ENCODE results near the gene FILIP1L.

DNA sequence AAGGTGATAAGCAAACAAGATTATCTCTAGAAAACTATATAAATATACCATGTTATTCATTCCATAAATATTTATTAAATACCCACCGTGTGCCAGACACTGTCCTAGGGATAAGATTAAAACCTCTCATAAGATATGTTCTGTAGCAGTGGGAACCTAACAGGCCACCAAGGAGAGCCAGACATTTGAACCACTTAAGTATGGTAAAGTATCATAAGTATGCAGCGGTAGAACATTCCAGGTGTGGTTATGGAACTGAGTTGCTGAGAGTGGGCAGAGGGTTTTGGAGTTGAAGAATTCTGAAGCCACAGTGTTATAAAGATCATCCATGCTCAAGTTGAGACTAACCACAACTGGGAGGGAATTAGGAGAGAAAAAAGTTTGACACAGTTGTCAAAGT lies 14.7 kb downstream of the FILIP1L start:
- TF ChIP-seq, protein P1, sequence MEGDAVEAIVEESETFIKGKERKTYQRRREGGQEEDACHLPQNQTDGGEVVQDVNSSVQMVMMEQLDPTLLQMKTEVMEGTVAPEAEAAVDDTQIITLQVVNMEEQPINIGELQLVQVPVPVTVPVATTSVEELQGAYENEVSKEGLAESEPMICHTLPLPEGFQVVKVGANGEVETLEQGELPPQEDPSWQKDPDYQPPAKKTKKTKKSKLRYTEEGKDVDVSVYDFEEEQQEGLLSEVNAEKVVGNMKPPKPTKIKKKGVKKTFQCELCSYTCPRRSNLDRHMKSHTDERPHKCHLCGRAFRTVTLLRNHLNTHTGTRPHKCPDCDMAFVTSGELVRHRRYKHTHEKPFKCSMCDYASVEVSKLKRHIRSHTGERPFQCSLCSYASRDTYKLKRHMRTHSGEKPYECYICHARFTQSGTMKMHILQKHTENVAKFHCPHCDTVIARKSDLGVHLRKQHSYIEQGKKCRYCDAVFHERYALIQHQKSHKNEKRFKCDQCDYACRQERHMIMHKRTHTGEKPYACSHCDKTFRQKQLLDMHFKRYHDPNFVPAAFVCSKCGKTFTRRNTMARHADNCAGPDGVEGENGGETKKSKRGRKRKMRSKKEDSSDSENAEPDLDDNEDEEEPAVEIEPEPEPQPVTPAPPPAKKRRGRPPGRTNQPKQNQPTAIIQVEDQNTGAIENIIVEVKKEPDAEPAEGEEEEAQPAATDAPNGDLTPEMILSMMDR (conservative IDR thresholded peaks at IDR 0.05; ENCODE audit: low read length) = no peak
- TF ChIP-seq EZH2phosphoT487 (IDR thresholded peaks at IDR 0.05; ENCODE audit: borderline replicate concordance) = no peak

All from Loucy (cell line).